Measurements from ENCODE around the gene KCNK17. TPM values are rescaled to one million over a fixed set of nuclear protein-coding genes. Genes with fewer than 3 reads are reported as not detected.
"Not testable (repeated sequence)": the region's sequence is repeated elsewhere in the genome, so short reads cannot be mapped to it uniquely, and the experiment has no call there.

KCNK17 gene
- total RNA-seq, 1 donor from 2014 or later: not detected

DNA sequence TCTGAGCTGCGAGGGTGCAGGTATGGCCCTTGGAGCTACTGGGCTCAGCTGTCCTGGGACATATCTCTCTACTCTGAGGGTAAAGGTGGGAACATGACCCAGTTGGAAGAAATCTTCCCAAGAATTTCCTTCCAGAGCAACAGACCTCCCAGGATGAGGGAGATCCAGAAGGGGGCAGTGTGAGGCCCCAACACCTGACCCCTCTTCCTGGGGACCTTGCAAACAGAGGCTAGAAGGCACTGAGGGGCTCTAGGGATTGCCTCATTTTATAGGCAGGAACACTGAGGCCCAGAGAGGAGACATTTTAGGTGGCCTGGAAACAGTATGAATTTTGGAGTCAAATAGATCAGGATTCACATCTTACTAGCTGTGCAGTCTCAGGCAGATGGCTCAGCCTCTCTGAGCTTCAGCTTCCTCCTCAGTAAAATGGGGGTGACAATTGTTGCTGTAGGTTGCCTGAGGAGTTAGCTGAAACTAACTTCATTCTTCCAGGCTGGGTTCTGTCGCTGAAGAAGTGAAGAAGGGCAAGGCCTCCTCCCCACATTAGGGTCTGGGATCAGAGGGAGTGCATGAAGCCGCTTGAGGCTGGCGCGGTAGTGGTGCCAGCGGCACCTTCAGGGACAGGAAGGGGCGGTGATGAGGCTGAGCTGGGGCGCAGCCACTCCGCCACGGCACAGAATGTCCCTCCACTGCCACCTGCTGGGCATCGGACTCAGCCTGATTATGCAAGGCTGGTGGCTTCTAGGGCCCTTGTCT, 11.4 kb downstream of the KCNK17 start:
- Mint-ChIP-seq H3K4me3 (peak overlapping the region; percentile 74), H3K9me3 (no peaks in the 10 kb centered on the region), H3K27ac (no peak overlapping the region), H3K27me3 (peaks cover 2% of the 10 kb centered on the region), H3K4me1 (peaks cover 8% of the 10 kb centered on the region), H3K36me3 (ENCODE audit: low read depth) (no peaks in the 10 kb centered on the region)
- peak; percentile 96 for DNase-seq
- intact Hi-C loops (cut with micrococcal nuclease): loop anchor here (1.0 to 5.0 kb wide), 4 partner anchors 74 to 330 kb away; partner anchors contain the start of gene KCNK5

DNA sequence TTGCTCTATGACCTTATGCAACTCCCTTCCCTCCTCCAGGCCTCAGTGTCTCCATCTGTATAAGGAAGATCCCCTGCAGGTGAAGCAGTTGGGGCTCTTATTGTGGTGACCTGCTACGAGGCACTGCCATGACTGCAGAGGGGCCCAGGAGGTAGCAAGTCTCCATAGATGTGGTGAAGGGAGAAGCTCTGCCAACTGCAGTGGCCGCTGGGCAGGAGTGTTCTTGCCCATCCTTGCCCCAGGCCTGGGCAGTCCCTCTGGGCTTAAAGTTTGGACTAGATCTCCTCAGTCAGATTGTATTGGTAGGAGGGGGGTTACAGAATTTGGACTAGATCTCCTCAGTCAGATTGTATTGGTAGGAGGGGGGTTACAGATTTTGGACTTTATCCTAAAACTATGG, 12.2 kb downstream of the KCNK17 start:
- H3K27me3 Mint-ChIP-seq: no peaks in the 10 kb centered on the region
- no peaks in the 10 kb centered on the region for H3K9me3 Mint-ChIP-seq
- no peak overlapping the region for H3K27ac Mint-ChIP-seq
- no peak overlapping the region for H3K4me3 Mint-ChIP-seq
- no peaks in the 10 kb centered on the region for H3K36me3 Mint-ChIP-seq (ENCODE audit: low read depth)
- intact Hi-C loops (cut with micrococcal nuclease): loop anchor here (2.0 to 5.0 kb wide), 2 partner anchors 305 to 329 kb away; no protein-coding TSS in a partner anchor
- no peak for DNase-seq
- peaks cover 8% of the 10 kb centered on the region for H3K4me1 Mint-ChIP-seq

GRCh38 chr6:39301606-39302005, 12.6 kb downstream of the KCNK17 start:
- no peak for DNase-seq
- intact Hi-C loops (cut with micrococcal nuclease): loop anchor here (2.0 to 5.0 kb wide), 2 partner anchors 304 to 329 kb away; no protein-coding TSS in a partner anchor
- no peaks in the 10 kb centered on the region for H3K9me3 Mint-ChIP-seq
- no peak overlapping the region for H3K27ac Mint-ChIP-seq
- H3K4me1 Mint-ChIP-seq: peaks cover 8% of the 10 kb centered on the region
- H3K36me3 Mint-ChIP-seq (ENCODE audit: low read depth): no peaks in the 10 kb centered on the region
- no peak overlapping the region for H3K4me3 Mint-ChIP-seq
- H3K27me3 Mint-ChIP-seq: no peaks in the 10 kb centered on the region

DNA sequence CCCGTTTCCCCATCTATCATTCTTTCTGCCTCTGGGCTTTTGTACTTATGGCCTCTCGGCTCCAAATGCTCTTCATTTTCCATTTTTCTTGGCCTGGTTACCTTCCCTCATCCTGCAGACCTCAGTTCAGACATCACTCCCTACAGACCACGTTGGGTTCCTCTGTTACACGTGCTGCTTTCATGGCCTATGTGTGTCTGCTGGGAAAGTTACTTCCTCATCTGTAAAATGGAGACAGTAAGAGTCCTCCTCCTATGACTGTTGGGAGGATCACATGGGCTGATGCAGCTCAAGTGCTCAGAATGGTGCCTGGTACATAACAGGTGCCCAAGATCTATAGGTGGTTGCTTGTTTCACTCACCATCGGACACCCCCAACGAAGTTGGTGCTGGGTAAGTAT, 13.5 kb downstream of the KCNK17 start:
- H3K27ac Mint-ChIP-seq: no peak overlapping the region
- intact Hi-C loops (cut with micrococcal nuclease): loop anchor here (5.0 kb wide), 1 partner anchor 303 kb away; no protein-coding TSS in a partner anchor
- no peaks in the 10 kb centered on the region for H3K27me3 Mint-ChIP-seq
- no peak overlapping the region for H3K4me3 Mint-ChIP-seq
- H3K9me3 Mint-ChIP-seq: no peaks in the 10 kb centered on the region
- H3K36me3 Mint-ChIP-seq (ENCODE audit: low read depth): no peaks in the 10 kb centered on the region
- peaks cover 8% of the 10 kb centered on the region for H3K4me1 Mint-ChIP-seq
- no peak for DNase-seq

- intact Hi-C loops (cut with micrococcal nuclease): no loop called here
- H3K9me3 Mint-ChIP-seq: no peaks in the 10 kb centered on the region
- no peak for DNase-seq
- no peaks in the 10 kb centered on the region for H3K36me3 Mint-ChIP-seq (ENCODE audit: low read depth)
- peaks cover 10% of the 10 kb centered on the region for H3K4me1 Mint-ChIP-seq
- H3K27ac Mint-ChIP-seq: no peak overlapping the region
- H3K27me3 Mint-ChIP-seq: no peaks in the 10 kb centered on the region
- H3K4me3 Mint-ChIP-seq: no peak overlapping the region
Observed at GRCh38 chr6:39298061-39298460, 16.2 kb downstream of the KCNK17 start.

- intact Hi-C loops (cut with micrococcal nuclease): no loop called here
- Mint-ChIP-seq H3K27ac (no peak overlapping the region), H3K9me3 (no peaks in the 10 kb centered on the region), H3K27me3 (peaks cover 6% of the 10 kb centered on the region), H3K4me3 (no peak overlapping the region), H3K4me1 (peaks cover 3% of the 10 kb centered on the region), H3K36me3 (ENCODE audit: low read depth) (no peaks in the 10 kb centered on the region)
- DNase-seq: no peak
Observed at GRCh38 chr6:39296745-39297640, 17.2 kb downstream of the KCNK17 start.

DNA sequence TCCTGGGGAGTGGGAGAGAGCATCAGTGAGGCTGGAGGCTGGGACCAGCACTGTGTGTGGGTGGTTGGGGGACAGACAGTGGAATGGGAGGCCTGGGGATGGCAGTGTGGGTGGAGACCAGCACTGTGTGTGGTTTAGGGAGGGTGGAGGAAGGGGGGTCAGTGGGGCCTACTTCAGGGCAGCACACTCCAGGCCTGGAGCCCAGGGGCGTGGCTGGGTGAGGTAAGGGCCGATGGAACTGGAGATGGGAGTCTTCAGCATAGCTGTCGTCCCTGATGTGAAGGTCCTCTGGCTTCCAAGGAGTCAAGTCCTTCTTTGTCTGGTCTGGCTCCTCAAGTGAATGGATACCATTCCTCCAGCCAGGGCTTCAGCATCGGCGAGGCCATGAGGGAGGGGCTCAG, 18.6 kb downstream of the KCNK17 start:
- H3K27ac Mint-ChIP-seq: no peak overlapping the region
- peaks cover 8% of the 10 kb centered on the region for H3K27me3 Mint-ChIP-seq
- no peaks in the 10 kb centered on the region for H3K9me3 Mint-ChIP-seq
- H3K4me1 Mint-ChIP-seq: peaks cover 3% of the 10 kb centered on the region
- no peak overlapping the region for H3K4me3 Mint-ChIP-seq
- intact Hi-C loops (cut with micrococcal nuclease): no loop called here
- no peaks in the 10 kb centered on the region for H3K36me3 Mint-ChIP-seq (ENCODE audit: low read depth)
- DNase-seq: no peak

- Mint-ChIP-seq H3K36me3 (ENCODE audit: low read depth) (no peaks in the 10 kb centered on the region), H3K4me3 (no peak overlapping the region), H3K27me3 (peaks cover 8% of the 10 kb centered on the region), H3K9me3 (no peaks in the 10 kb centered on the region), H3K4me1 (peaks cover 3% of the 10 kb centered on the region), H3K27ac (peak overlapping the region; percentile 6)
- intact Hi-C loops (cut with micrococcal nuclease): no loop called here
- no peak for DNase-seq
Observed at GRCh38 chr6:39294899-39295298, 19.3 kb downstream of the KCNK17 start.

DNA sequence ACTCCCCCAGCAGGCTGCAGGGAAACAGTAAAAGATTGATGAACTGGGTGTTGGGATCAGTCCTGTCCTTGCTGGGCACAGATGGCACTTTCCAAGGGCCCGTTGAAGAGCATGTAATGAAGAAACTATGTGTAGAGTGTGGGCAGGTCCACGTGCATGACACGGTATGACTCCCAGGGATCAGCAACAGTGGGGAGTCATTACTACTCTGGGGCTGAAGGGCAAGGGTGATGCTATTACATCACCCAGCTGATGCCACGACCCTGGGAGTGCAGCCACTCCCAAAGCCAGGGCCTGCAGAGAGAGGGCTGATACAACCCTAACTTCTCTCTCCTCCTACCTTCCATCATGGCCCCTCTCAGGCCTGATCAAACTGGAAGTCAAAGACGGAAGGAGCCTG, 20.1 kb downstream of the KCNK17 start:
- Mint-ChIP-seq H3K4me3 (no peak overlapping the region), H3K36me3 (ENCODE audit: low read depth) (no peaks in the 10 kb centered on the region), H3K4me1 (peaks cover 3% of the 10 kb centered on the region), H3K27me3 (peaks cover 8% of the 10 kb centered on the region), H3K27ac (no peak overlapping the region), H3K9me3 (no peaks in the 10 kb centered on the region)
- no peak for DNase-seq
- intact Hi-C loops (cut with micrococcal nuclease): no loop called here

GRCh38 chr6:39292637-39293036, 21.6 kb downstream of the KCNK17 start:
- H3K27me3 Mint-ChIP-seq: peaks cover 8% of the 10 kb centered on the region
- no peak overlapping the region for H3K27ac Mint-ChIP-seq
- intact Hi-C loops (cut with micrococcal nuclease): no loop called here

GRCh38 chr6:39289490-39289889, 24.7 kb downstream of the KCNK17 start:
- H3K9me3 Mint-ChIP-seq: peaks cover 5% of the 10 kb centered on the region
- DNase-seq: no peak
- no peaks in the 10 kb centered on the region for H3K36me3 Mint-ChIP-seq (ENCODE audit: low read depth)
- H3K4me3 Mint-ChIP-seq: no peak overlapping the region
- no peak overlapping the region for H3K27ac Mint-ChIP-seq
- intact Hi-C loops (cut with micrococcal nuclease): no loop called here
- H3K27me3 Mint-ChIP-seq: peaks cover 16% of the 10 kb centered on the region
- peaks cover 2% of the 10 kb centered on the region for H3K4me1 Mint-ChIP-seq

More at GRCh38 chr6:39292637-39293036, 21.6 kb downstream of the KCNK17 start:
- peaks cover 5% of the 10 kb centered on the region for H3K4me1 Mint-ChIP-seq
- no peaks in the 10 kb centered on the region for H3K36me3 Mint-ChIP-seq (ENCODE audit: low read depth)
- DNase-seq: no peak
- peaks cover 5% of the 10 kb centered on the region for H3K9me3 Mint-ChIP-seq
- H3K4me3 Mint-ChIP-seq: no peak overlapping the region

DNA sequence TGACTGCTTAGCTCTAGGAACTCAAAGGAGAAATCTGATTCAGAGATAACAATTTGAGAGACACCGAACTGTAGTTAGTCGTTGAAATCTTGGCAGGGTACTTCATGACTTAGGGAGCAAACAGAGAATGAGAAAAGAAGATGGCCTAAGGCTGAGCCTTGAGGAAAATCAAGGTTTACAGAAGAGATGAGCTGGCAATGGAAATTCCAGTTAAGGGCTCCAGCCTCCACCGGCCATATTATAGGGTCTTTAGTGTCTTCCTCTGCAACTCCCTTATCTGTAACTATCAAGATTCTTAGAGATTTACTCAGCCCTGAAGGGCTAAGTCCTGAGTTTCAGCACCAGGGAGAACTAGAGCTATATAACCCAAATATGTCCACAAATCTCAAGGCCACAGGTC, 26.6 kb downstream of the KCNK17 start:
- peaks cover 18% of the 10 kb centered on the region for H3K27me3 Mint-ChIP-seq
- intact Hi-C loops (cut with micrococcal nuclease): no loop called here
- H3K27ac Mint-ChIP-seq: no peak overlapping the region
- no peak overlapping the region for H3K4me3 Mint-ChIP-seq
- no peak for DNase-seq
- H3K4me1 Mint-ChIP-seq: peaks cover 2% of the 10 kb centered on the region
- H3K36me3 Mint-ChIP-seq (ENCODE audit: low read depth): no peaks in the 10 kb centered on the region
- H3K9me3 Mint-ChIP-seq: peaks cover 5% of the 10 kb centered on the region

DNA sequence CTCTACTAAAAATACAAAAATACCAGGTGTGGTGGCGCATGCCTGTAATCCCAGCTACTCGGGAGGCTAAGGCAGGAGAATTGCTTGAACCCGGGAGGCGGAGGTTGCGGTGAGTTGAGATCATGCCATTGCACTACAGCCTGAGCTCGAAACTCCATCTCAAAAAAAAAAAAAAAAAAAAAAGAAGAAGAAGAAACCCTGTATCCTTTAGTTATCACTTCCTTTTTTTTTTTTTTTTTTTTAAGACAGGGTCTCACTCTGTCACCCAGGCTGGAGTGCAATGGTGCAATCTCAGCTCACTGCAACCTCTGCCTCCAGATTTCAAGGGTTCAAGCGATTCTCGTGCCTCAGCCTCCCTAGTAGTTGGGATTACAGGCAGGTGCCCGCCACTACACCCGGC, 27.6 kb downstream of the KCNK17 start:
- H3K4me1 Mint-ChIP-seq; intact Hi-C loops (cut with micrococcal nuclease); H3K4me3 Mint-ChIP-seq; H3K9me3 Mint-ChIP-seq; H3K27ac Mint-ChIP-seq; H3K36me3 Mint-ChIP-seq (ENCODE audit: low read depth); DNase-seq: not testable (repeated sequence)
- H3K27me3 Mint-ChIP-seq: peaks cover 14% of the 10 kb centered on the region

DNA sequence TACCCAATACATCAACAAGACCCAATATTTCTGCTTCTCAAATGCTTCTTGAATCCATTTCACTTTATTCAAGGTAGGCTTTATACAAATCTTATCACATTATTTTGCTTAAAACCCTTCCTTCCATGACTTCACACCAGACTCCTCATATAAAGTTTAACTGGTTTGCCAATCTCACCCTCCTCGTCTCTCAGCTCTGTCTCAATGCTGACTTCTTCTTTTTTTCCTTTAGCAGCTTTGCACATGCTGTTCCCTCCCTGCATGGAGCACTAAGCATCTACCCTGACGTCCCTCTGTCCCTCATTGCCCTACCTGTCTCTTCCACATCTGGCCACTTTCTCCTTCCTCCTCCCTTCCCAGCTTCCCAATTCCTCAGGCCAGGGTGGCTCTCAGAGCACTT, 31.4 kb downstream of the KCNK17 start:
- Mint-ChIP-seq H3K36me3 (ENCODE audit: low read depth) (no peaks in the 10 kb centered on the region), H3K27ac (no peak overlapping the region), H3K4me3 (no peak overlapping the region), H3K27me3 (peaks cover 12% of the 10 kb centered on the region), H3K9me3 (no peaks in the 10 kb centered on the region), H3K4me1 (no peaks in the 10 kb centered on the region)
- intact Hi-C loops (cut with micrococcal nuclease): no loop called here
- no peak for DNase-seq

Data from activated CD4-positive, alpha-beta T cell treated with anti-CD3 and anti-CD28 coated beads, Interleukin-2, amount 10 ng/mL, durations not matched to agents 24 days and 14 days (primary cell).